HFFc6 (cell line): ENCODE results near the gene RNASE2. TPM values are rescaled to one million over a fixed set of nuclear protein-coding genes. Genes with fewer than 3 reads are reported as not detected.
"Not testable (repeated sequence)": the region's sequence is repeated elsewhere in the genome, so short reads cannot be mapped to it uniquely, and the experiment has no call there.

Experiments used
- DNase-seq: peaks from one replicate; pipeline ENCODE4 v3.0.0-alpha.2; 2018
- H3K27ac Mint-ChIP-seq: 2 replicates; pipeline ENCODE4 v1.8.0; 2020; ENCODE audit warnings: mild to moderate bottlenecking, mixed read lengths
- H3K27me3 Mint-ChIP-seq: 2 replicates; pipeline ENCODE4 v1.8.0; 2021; ENCODE audit warnings: mild to moderate bottlenecking, moderate library complexity, mixed read lengths; ENCODE audit not compliant: insufficient read depth
- H3K36me3 Mint-ChIP-seq: 2 replicates; pipeline ENCODE4 v1.8.0; 2021; ENCODE audit warnings: low read depth, mixed read lengths
- H3K4me1 Mint-ChIP-seq: 2 replicates; pipeline ENCODE4 v1.8.0; 2020; ENCODE audit warnings: low read depth, mixed read lengths
- H3K4me3 Mint-ChIP-seq: 2 replicates; pipeline ENCODE4 v1.8.0; 2020; ENCODE audit warnings: mild to moderate bottlenecking, moderate library complexity, mixed read lengths
- H3K9me3 Mint-ChIP-seq: 2 replicates; pipeline ENCODE4 v1.8.0; 2020; ENCODE audit warnings: mild to moderate bottlenecking, mixed read lengths
- total RNA-seq, 6 experiments: library from RNA; stranded (reverse); fragmentation: NEBNext Ultra II Directional; extraction: Animal tissue kit (Norgen Biotek cat#: 25700); gene quantifications; 2 replicates in 1 of 6; 3 replicates in 5 of 6; pipeline ENCODE4 v1.2.3, GENCODE V29; 2021
- TF ChIP-seq, protein P1 (sequence below): fragments of 200-600 bp; sonication (generic); IDR thresholded peaks from 2 replicates; pipeline ENCODE4 v1.5.0; 2021; ENCODE audit warnings: antibody characterized with exemption, mild to moderate bottlenecking

RNASE2 gene
- total RNA-seq, 6 experiments from 2014 or later: not detected

DNA sequence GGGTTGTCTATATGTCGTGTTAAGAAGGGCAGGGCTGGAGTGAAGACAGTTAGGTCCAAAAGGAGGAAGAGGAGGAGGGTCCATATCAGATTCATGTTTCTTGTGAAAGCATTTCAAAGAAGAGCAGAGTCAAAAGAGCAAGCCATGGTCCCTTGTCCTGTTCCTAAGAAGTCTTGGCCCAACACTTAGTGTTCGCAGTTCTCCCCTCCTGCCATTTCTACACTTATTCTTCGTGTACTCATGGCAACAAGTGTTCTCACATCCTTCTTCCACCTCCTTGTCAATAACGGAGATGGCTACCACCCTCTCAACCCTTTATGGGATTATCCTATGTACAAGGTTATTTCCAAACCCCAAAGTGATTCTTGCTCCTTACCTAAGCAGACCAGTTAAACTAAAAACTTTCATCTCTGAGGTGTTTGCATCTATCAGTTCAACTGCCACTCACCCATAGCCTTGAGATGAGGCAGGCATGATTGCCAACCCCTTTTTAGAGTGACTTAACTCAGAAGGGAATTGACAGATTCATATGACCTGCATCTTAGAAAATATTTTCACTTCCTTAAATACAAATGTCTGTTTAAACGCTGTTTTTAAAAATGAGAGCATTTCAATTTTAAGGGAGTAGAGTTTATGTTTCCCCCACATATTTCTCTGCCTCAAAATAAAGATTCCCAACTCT lies 19.8 kb upstream of the RNASE2 start:
- TF ChIP-seq, protein P1, sequence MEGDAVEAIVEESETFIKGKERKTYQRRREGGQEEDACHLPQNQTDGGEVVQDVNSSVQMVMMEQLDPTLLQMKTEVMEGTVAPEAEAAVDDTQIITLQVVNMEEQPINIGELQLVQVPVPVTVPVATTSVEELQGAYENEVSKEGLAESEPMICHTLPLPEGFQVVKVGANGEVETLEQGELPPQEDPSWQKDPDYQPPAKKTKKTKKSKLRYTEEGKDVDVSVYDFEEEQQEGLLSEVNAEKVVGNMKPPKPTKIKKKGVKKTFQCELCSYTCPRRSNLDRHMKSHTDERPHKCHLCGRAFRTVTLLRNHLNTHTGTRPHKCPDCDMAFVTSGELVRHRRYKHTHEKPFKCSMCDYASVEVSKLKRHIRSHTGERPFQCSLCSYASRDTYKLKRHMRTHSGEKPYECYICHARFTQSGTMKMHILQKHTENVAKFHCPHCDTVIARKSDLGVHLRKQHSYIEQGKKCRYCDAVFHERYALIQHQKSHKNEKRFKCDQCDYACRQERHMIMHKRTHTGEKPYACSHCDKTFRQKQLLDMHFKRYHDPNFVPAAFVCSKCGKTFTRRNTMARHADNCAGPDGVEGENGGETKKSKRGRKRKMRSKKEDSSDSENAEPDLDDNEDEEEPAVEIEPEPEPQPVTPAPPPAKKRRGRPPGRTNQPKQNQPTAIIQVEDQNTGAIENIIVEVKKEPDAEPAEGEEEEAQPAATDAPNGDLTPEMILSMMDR: no peak
- Mint-ChIP-seq H3K27ac (no peak overlapping the region), H3K27me3 (peaks cover 6% of the 10 kb centered on the region), H3K36me3 (no peaks in the 10 kb centered on the region), H3K9me3 (no peaks in the 10 kb centered on the region), H3K4me3 (no peak overlapping the region), H3K4me1 (no peaks in the 10 kb centered on the region)
- DNase-seq: no peak

DNA sequence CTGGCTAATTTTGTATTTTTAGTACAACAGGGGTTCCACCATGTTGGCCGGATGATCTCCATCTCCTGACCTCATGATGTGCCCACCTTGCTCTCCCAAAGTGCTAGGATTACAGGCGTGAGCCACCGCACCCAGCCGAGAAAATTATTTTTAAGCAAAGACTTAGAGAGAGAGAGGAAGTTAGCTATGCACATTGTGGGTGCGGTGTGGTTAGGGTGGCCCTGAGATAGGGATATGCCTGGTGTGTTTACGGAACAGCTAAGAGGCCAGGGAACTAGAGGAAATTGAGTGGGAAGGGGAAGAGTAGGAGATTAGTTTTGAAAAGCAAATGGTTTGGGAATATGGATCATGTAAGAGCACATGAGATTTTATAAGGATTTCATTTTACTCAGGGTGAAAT lies 10.1 kb upstream of the RNASE2 start:
- H3K27ac Mint-ChIP-seq, H3K4me3 Mint-ChIP-seq, H3K9me3 Mint-ChIP-seq, DNase-seq, H3K36me3 Mint-ChIP-seq, H3K4me1 Mint-ChIP-seq: not testable (repeated sequence)
- peaks cover 14% of the 10 kb centered on the region for H3K27me3 Mint-ChIP-seq

DNA sequence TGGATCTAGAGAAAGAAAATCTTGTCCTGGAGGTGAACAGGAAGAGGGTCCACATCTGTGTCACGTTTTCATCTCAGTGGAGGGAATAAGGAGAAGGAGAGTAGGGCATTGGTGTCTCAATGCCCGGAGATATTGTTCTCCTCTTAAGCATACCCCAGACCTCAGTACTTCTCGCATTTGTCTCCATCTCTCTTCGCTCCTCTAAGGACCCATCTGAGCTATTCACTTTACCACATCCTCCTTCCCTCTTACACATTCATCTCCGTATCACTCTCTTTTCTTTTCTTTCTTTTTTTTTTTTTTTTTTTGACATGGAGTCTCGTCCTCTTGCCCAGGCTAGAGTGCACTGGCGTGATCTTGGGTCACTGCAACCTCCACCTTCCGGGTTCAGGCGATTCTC lies 8.6 kb upstream of the RNASE2 start:
- H3K27ac Mint-ChIP-seq, H3K36me3 Mint-ChIP-seq, DNase-seq, H3K4me1 Mint-ChIP-seq, H3K4me3 Mint-ChIP-seq, H3K9me3 Mint-ChIP-seq: not testable (repeated sequence)
- peaks cover 16% of the 10 kb centered on the region for H3K27me3 Mint-ChIP-seq

DNA sequence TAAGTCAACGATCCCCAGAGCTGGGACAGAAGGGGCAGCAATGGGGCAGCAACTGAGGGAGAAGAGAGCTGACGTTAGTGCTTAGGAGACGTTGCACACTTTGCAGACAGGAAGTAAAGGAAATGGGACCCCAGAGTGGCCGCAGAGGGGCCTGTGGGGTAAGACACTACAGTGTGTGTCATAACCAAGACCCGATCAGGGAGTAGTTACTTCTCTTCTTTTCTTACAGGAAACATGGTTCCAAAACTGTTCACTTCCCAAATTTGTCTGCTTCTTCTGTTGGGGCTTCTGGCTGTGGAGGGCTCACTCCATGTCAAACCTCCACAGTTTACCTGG lies 219 bp downstream of the RNASE2 start:
- H3K27ac Mint-ChIP-seq, DNase-seq, H3K4me3 Mint-ChIP-seq, H3K9me3 Mint-ChIP-seq, H3K4me1 Mint-ChIP-seq, H3K36me3 Mint-ChIP-seq: not testable (repeated sequence)
- peaks cover 28% of the 10 kb centered on the region for H3K27me3 Mint-ChIP-seq

DNA sequence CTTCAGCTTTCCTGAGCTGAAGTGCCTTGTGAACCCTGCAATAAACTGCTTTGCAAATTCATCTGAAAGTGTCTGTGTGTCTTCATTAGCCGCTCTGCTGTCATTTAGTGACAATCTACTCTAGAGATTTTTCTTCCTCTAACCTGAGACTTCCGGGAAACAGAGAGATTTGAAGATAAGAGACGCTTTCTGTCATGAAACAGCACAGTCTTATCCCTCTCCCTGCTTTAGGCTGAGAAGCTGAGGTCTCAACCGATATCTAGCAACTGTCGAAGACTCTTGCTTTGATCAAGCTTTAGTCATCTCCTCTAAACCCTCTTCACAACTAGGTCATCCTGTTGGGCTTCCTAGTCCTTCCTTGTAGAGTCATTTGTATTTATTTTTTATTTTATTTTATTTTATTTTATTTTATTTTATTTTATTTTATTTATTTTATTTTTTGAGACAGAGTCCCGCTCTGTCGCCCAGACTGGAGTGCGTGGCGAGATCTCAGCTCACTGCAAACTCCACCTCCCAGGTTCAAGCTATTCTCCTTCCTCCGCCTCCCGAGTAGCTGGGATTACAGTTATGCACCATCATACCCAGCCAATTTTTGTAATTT lies 1.2 kb downstream of the RNASE2 start:
- H3K27ac Mint-ChIP-seq: no peak overlapping the region
- peaks cover 23% of the 10 kb centered on the region for H3K27me3 Mint-ChIP-seq

DNA sequence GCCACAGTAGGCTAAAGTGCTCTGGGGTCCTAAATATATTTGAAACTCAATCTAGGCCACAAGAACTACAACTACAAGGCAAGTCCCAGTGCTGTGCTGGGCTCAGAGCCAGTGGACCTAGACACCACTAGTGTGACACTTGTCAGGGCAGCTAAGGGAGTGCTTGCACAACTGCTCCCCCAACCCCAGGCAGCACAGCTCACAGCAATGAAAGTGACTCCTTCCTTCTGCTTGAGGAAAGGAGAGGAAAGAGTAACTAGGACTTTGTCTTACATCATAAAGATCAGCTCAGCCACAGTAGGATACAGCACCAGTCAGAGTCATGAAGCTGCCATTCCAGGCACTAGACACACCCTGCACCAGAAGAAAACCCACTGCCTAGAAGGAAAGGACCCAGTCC lies 3.7 kb downstream of the RNASE2 start:
- H3K4me1 Mint-ChIP-seq: peaks cover 12% of the 10 kb centered on the region; the same call in 1 of the 2 replicates
- not testable (repeated sequence) for H3K36me3 Mint-ChIP-seq, H3K9me3 Mint-ChIP-seq, H3K27ac Mint-ChIP-seq, H3K4me3 Mint-ChIP-seq, DNase-seq
- peaks cover 29% of the 10 kb centered on the region for H3K27me3 Mint-ChIP-seq

More for the DNA sequence above, 1.2 kb downstream of the RNASE2 start:
- H3K9me3 Mint-ChIP-seq: no peaks in the 10 kb centered on the region
- TF ChIP-seq, protein P1: no peak
- H3K36me3 Mint-ChIP-seq: no peaks in the 10 kb centered on the region
- no peak for DNase-seq
- H3K4me3 Mint-ChIP-seq: no peak overlapping the region
- H3K4me1 Mint-ChIP-seq: peaks cover 10% of the 10 kb centered on the region; the same call in 1 of the 2 replicates

DNA sequence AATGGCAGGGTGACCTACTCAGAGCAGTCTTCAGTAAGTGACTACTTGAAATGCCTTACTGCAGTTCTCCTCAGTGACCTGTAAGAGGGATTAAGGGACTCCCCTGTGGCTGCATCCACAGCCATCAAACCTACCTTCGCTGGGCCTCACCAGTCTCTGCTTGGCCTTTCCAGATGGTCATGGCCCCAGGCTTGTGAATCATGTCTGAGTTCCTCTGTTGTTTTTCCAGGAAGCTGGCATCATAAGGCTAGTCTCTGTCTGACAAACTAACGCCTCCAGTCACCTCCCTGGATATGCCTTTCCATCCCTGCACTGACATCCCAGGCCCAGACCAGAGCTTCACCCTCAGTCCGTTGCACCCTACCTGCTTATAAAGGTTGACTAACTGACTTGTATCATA lies 14.0 kb downstream of the RNASE2 start:
- Mint-ChIP-seq H3K4me1 (peaks cover 32% of the 10 kb centered on the region), H3K27me3 (peaks cover 26% of the 10 kb centered on the region)
- DNase-seq: no peak

More for the DNA sequence above, 14.0 kb downstream of the RNASE2 start:
- no peak overlapping the region; the same call in 1 of the 2 replicates for H3K4me3 Mint-ChIP-seq
- no peak overlapping the region for H3K27ac Mint-ChIP-seq
- TF ChIP-seq, protein P1: no peak
- H3K9me3 Mint-ChIP-seq: no peaks in the 10 kb centered on the region
- H3K36me3 Mint-ChIP-seq: no peaks in the 10 kb centered on the region
